GM18526 (cell line): ENCODE results near the gene ZC3H8.

Experiments
- POLR2A ChIP-seq: IDR thresholded peaks from 3 replicates; pipeline ENCODE4 v1.6.1; 2011; ENCODE audit not compliant: insufficient read length; ENCODE audit errors: extremely low read depth

Gene ZC3H8

GRCh38 chr2:112220831-112221230 is 34.0 kb downstream of the ZC3H8 start:
- no peak for TF ChIP-seq POLR2A

- no peak for TF ChIP-seq POLR2A
Measured at GRCh38 chr2:112220186-112220585, 34.7 kb downstream of the ZC3H8 start.

- TF ChIP-seq POLR2A: no peak
Measured at GRCh38 chr2:112217854-112218253, 37.0 kb downstream of the ZC3H8 start.

- no peak for TF ChIP-seq POLR2A
Measured at GRCh38 chr2:112216167-112216566, 38.7 kb downstream of the ZC3H8 start.

GRCh38 chr2:112204411-112204810 is 50.4 kb downstream of the ZC3H8 start:
- TF ChIP-seq POLR2A: no peak

GRCh38 chr2:112201696-112202430 is 53.0 kb downstream of the ZC3H8 start:
- no peak for TF ChIP-seq POLR2A

GRCh38 chr2:112199188-112199587 is 55.7 kb downstream of the ZC3H8 start:
- no peak for TF ChIP-seq POLR2A

- TF ChIP-seq POLR2A: no peak
Measured at GRCh38 chr2:112198780-112199179, 56.1 kb downstream of the ZC3H8 start.

GRCh38 chr2:112197868-112198267 is 57.0 kb downstream of the ZC3H8 start:
- TF ChIP-seq POLR2A: no peak

GRCh38 chr2:112195950-112196349 is 58.9 kb downstream of the ZC3H8 start:
- TF ChIP-seq POLR2A: no peak

GRCh38 chr2:112195167-112195766 is 59.6 kb downstream of the ZC3H8 start:
- TF ChIP-seq POLR2A: no peak

- no peak for TF ChIP-seq POLR2A
Measured at GRCh38 chr2:112194482-112194881, 60.4 kb downstream of the ZC3H8 start.

GRCh38 chr2:112194028-112194427 is 60.8 kb downstream of the ZC3H8 start:
- no peak for TF ChIP-seq POLR2A

GRCh38 chr2:112189001-112189556 is 65.8 kb downstream of the ZC3H8 start:
- no peak for TF ChIP-seq POLR2A

- TF ChIP-seq POLR2A: no peak
Measured at GRCh38 chr2:112187805-112188596, 66.8 kb downstream of the ZC3H8 start.
